Liver (tissue), 3 donors: ENCODE data around the gene RFX4.

Source experiments
- CTCF ChIP-seq: fragments of 150-350 bp; IDR thresholded peaks from 2 replicates; pipeline ENCODE4 v1.5.1; 2017; ENCODE audit warnings: improper control_type of control experiment, low read depth, low read length; ENCODE audit not compliant: missing input control
- RAD21 ChIP-seq, 2 donors: IDR thresholded peaks; 2 replicates each; pipeline ENCODE4 v1.6.1; 2016; ENCODE audit warnings: antibody characterized with exemption in 2 of 2, mild to moderate bottlenecking in 2 of 2
- RXRA ChIP-seq, 2 donors: IDR thresholded peaks; 2 replicates each; pipeline ENCODE4 v1.6.1; 2017 to 2018; ENCODE audit warnings: antibody characterized with exemption in 2 of 2, mild to moderate bottlenecking in 1 of 2
- TAF1 ChIP-seq: conservative IDR thresholded peaks from 2 replicates; pipeline ENCODE4 v1.6.1; 2016; ENCODE audit warnings: antibody characterized with exemption, mild to moderate bottlenecking
- donor health status: healthy.
- donor health status: healthy.

- TF ChIP-seq CTCF: no peak
- peak in 1 of 2 donors; percentile 30 for TF ChIP-seq RAD21 (IDR thresholded peaks at IDR 0.05)
- TF ChIP-seq RXRA (IDR thresholded peaks at IDR 0.05): peak; percentile 75 to 78
- peak; percentile 92 for TF ChIP-seq TAF1
Observed at GRCh38 chr12:106774005-106774807, 191.4 kb downstream of the RFX4 start, which contains the start of gene RIC8B.
